Measurements from ENCODE around the gene COG1. TPM values are rescaled to one million over a fixed set of nuclear protein-coding genes. Genes with fewer than 3 reads are reported as not detected.

Gene COG1
- total RNA-seq, 6 experiments from 2014 or later = 10.5 to 24.7 (median 16.9) TPM

DNA sequence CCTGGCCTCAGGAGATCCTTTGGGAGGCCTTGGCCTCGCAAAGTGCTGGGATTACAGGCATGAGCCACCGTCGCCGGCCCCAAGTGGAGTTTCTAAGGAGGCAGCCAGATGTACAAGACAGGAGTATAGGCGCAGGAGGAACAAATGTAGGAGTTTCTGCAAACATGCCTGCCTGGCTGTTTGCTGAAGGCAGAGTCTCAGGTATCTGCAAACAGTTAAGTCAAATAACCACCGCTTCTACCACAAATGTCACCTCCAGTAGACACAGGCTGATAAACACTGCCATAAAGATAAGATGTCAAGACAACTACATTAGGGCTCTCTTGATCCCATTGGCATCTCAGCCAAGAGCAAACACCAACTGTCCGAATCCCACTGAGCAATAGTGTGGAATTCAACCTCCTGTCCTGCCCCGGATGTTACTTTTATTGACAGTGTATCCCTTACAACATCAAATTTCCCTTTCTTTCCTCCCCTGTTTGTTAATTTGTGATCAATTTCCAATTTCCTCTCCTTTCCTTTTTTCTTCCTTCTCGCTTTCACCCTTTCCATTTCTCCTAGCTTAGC, 5.6 kb upstream of the COG1 start:
- Histone ChIP-seq H3K4me1 (peaks cover 0 to 13% (median 0%) of the 10 kb centered on the region in 4 donors), H3K27ac (no peak overlapping the region), H3K9me3 (no peaks in the 10 kb centered on the region), H3K27me3 (no peaks in the 10 kb centered on the region), H3K4me3 (no peak overlapping the region), H3K36me3 (no peaks in the 10 kb centered on the region)
- WGBS (ENCODE audit: insufficient coverage, low coverage, low lambda C conversion rate, missing lambda C conversion rate) = 66% methylated on average over 8 of the region's 9 CpGs
- ATAC-seq (peak in 1 of 4 donors; percentile 28), DNase-seq (no peak)
- TF ChIP-seq, protein P1, sequence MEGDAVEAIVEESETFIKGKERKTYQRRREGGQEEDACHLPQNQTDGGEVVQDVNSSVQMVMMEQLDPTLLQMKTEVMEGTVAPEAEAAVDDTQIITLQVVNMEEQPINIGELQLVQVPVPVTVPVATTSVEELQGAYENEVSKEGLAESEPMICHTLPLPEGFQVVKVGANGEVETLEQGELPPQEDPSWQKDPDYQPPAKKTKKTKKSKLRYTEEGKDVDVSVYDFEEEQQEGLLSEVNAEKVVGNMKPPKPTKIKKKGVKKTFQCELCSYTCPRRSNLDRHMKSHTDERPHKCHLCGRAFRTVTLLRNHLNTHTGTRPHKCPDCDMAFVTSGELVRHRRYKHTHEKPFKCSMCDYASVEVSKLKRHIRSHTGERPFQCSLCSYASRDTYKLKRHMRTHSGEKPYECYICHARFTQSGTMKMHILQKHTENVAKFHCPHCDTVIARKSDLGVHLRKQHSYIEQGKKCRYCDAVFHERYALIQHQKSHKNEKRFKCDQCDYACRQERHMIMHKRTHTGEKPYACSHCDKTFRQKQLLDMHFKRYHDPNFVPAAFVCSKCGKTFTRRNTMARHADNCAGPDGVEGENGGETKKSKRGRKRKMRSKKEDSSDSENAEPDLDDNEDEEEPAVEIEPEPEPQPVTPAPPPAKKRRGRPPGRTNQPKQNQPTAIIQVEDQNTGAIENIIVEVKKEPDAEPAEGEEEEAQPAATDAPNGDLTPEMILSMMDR (IDR thresholded peaks at IDR 0.05) = no peak
- intact Hi-C loops (cut with DNase I) = loop anchor here in 1 of 2 donors (10.0 kb wide), 1 partner anchor 462 kb away; no protein-coding TSS in a partner anchor

DNA sequence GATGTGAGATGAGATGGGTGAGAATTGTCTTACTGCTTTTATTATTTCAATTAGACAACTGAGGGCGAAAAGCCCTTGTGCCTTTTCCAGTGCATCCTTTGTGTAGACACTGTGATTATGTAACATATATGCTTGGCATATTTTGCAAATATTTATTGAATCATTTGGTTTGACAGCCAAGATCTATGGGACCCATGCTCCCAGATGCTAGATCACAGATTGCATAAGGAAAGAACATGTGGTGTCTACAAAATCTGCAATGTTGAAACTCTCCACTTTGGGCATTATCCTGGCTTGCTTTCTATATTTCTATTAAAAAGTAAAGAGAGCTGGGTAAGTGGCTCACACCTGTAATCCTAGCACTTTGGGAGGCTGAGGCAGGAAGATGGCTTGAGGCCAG, 4.8 kb upstream of the COG1 start:
- WGBS (ENCODE audit: insufficient coverage, low coverage, low lambda C conversion rate, missing lambda C conversion rate) = 92% methylated on average over 1 of the region's 1 CpG
- TF ChIP-seq, protein P1 (IDR thresholded peaks at IDR 0.05) = no peak
- TF ChIP-seq POLR2A (IDR thresholded peaks at IDR 0.05) = no peak
- intact Hi-C loops (cut with DNase I) = loop anchor here in 1 of 2 donors (10.0 kb wide), 1 partner anchor 463 kb away; no protein-coding TSS in a partner anchor

DNA sequence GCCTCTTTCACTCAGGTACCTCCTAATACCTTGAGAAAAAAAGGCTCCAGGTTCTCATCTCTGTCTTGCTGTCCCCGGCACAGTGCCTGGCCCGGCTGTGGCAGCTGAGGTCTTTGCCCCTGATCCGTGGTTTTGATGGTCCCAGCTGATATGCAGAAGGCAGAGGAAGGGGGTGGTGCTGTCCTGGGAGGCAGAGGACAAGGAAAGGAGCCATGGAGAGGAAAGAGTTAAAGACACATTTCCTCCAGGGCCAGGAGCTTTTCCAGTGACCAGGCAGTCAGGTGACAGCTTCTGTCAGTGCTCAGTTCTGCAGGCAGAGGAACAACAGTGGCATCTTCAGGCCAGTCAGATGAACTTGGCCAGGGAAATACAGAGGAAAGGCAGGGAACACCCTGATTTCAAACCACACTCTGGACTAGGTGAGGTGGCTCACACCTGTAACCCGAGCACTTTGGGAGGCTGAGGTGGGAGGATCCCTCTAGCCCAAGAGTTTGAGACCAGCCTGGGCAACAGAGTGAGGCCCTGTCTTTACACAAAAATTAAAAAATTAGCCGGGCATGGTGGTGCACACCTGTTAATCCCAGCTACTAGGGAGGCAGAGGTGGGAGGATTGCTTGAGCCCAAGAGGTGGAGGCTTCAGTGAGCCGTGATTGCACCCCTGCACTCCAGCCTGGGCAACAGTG, 3.3 kb upstream of the COG1 start:
- 63% methylated on average over 2 of the region's 6 CpGs for WGBS (ENCODE audit: insufficient coverage, low coverage, low lambda C conversion rate, missing lambda C conversion rate)
- no peaks in the 10 kb centered on the region for H3K36me3 ChIP-seq
- DNase-seq (no peak), ATAC-seq (peak in 2 of 4 donors; percentile 42 to 57)
- no peaks in the 10 kb centered on the region for H3K27me3 ChIP-seq
- TF ChIP-seq, protein P1 (IDR thresholded peaks at IDR 0.05) = peak; percentile 24 to 72 (median 56)
- TF ChIP-seq POLR2A (IDR thresholded peaks at IDR 0.05) = no peak
- H3K4me3 ChIP-seq = no peak overlapping the region
- H3K9me3 ChIP-seq = no peaks in the 10 kb centered on the region
- H3K27ac ChIP-seq = no peak overlapping the region
- peaks cover 0 to 6% (median 2%) of the 10 kb centered on the region in 4 donors for H3K4me1 ChIP-seq
- intact Hi-C loops (cut with DNase I) = loop anchor here in 1 of 2 donors (10.0 kb wide), 1 partner anchor 465 kb away; no protein-coding TSS in a partner anchor

More for the DNA sequence above, 4.8 kb upstream of the COG1 start:
- peaks cover 0 to 6% (median 0%) of the 10 kb centered on the region in 4 donors for H3K4me1 ChIP-seq
- H3K36me3 ChIP-seq = no peaks in the 10 kb centered on the region
- no peak for ATAC-seq
- no peak overlapping the region for H3K27ac ChIP-seq
- no peaks in the 10 kb centered on the region for H3K9me3 ChIP-seq
- no peak overlapping the region for H3K4me3 ChIP-seq
- H3K27me3 ChIP-seq = no peaks in the 10 kb centered on the region
- no peak for DNase-seq

DNA sequence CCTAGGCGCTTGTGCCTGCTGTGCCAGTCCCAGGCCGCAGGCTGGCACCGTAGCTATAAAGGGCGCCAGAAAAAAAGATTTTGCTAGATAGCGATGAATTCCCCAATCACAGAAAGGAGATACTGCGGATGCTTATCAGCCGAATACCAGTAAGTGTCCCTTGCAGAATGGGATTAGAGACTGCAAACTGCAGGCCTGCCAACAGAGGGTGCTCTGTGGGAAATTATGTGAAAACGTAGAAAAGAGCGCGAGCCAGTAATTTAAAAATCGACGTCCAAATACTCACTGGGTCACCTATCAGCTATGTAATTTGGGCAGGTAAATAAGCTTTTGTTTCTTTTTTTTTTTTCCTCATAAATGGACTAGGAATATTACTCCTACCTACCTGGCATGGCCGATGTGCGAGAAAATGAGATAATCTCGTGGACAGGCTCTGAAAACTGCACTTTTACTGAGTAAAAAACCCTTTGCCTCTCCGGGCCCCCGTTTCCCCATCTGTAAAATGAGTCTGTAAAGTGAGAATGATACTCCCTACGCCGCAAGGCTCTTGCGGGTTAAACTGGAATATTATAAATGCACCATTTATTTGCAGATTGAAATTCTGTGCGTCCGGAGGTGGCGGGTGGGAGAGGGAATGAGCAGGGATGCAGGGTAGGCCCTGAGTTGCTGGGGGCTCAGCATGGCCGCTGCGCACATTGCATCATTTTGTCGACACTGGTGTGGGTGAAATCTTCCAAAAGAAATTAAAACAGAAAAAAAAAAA, 1.2 kb upstream of the COG1 start:
- TF ChIP-seq, protein P1 (IDR thresholded peaks at IDR 0.05) = peak; percentile 79 to 89 (median 85)
- TF ChIP-seq POLR2A (IDR thresholded peaks at IDR 0.05) = no peak
- peak; percentile 65 to 76 (median 66) for DNase-seq

More for the DNA sequence above, 1.2 kb upstream of the COG1 start:
- WGBS (ENCODE audit: insufficient coverage, low coverage, low lambda C conversion rate, missing lambda C conversion rate) = 4% methylated on average over 26 of the region's 26 CpGs
- peak overlapping the region in 2 of 3 donors; percentile 64 to 70 for H3K27ac ChIP-seq
- intact Hi-C loops (cut with DNase I) = no loop called here
- peak overlapping the region; percentile 77 to 99 (median 99) for H3K4me3 ChIP-seq
- H3K36me3 ChIP-seq = peaks cover 0 to 3% (median under 1%) of the 10 kb centered on the region in 4 donors
- peak; percentile 56 to 64 (median 60) for ATAC-seq
- H3K9me3 ChIP-seq = no peaks in the 10 kb centered on the region
- H3K27me3 ChIP-seq = no peaks in the 10 kb centered on the region
- peaks cover 0 to 6% (median 2%) of the 10 kb centered on the region in 4 donors for H3K4me1 ChIP-seq
